H1 (cell line): ENCODE results near the gene FAM83G. TPM values are rescaled to one million over a fixed set of nuclear protein-coding genes. Genes with fewer than 3 reads are reported as not detected.

ENCODE experiments used
- BRCA1 ChIP-seq: IDR thresholded peaks from 2 replicates; pipeline ENCODE4 v1.6.1; 2012; ENCODE audit warnings: low read depth, low read length, improper control_type of control experiment
- CBX8 ChIP-seq: fragments of 300-800, 300-1000 bp; sonication (generic); IDR thresholded peaks from 2 replicates; pipeline ENCODE4 v1.7.1; 2016; ENCODE audit warnings: low read depth, low read length, borderline replicate concordance
- RXRA ChIP-seq: IDR thresholded peaks from 2 replicates; pipeline ENCODE4 v1.6.1; 2011; ENCODE audit warnings: low read depth, mild to moderate bottlenecking, low read length, moderate library complexity; ENCODE audit not compliant: insufficient read depth
- SAP30 ChIP-seq: fragments of 300-600 bp; sonication (generic); IDR thresholded peaks from 2 replicates; pipeline ENCODE4 v1.7.1; 2012; ENCODE audit warnings: low read length, moderate library complexity, mild to moderate bottlenecking, inconsistent platforms; ENCODE audit not compliant: insufficient read depth, insufficient replicate concordance
- SIRT6 ChIP-seq: IDR thresholded peaks from one replicate; pipeline ENCODE4 v1.7.1; 2012; ENCODE audit warnings: low read length, inconsistent platforms
- polyA plus RNA-seq, 7 experiments: library from polyadenylated mRNA; depleted of rRNA in 3 of 7; stranded (reverse) in 5 of 7; unstranded in 2 of 7; fragments of >200 nt in 5 of 7; fragments of 200-250 nt in 2 of 7; gene quantifications; 1 replicate in 5 of 7; 2 replicates in 1 of 7; 4 replicates in 1 of 7; pipeline versions ENCODE4 v1.2.1 to v1.2.3, GENCODE V29; 2011 to 2013; ENCODE audit warnings: missing spikeins in 2 of 7, mixed read lengths in 2 of 7
- total RNA-seq: library from RNA; stranded (reverse); fragmentation: NEBNext Ultra II Directional; extraction: Animal tissue kit (Norgen Biotek cat#: 25700); gene quantifications from 2 replicates; pipeline ENCODE4 v1.2.1, GENCODE V29; 2021

Gene FAM83G
- total and polyA plus RNA-seq, 2 of the 8 experiments (the other 6 are each of a cell fraction or from before 2014, with no cell fraction given) = 15.4 to 29.0 TPM

- no peak for TF ChIP-seq SAP30
- TF ChIP-seq SIRT6 = no peak
- TF ChIP-seq RXRA = no peak
- TF ChIP-seq BRCA1 = no peak
- TF ChIP-seq CBX8 = no peak
Measured at GRCh38 chr17:18937981-18938691, 66.4 kb downstream of the FAM83G start (continued).
